COR-L47 (cell line): ENCODE results near the gene TANC1.

Source experiments
- DNase-seq: peaks from one replicate; lab custom pipeline; 2025; lab: John Stamatoyannopoulos, UW

Gene TANC1

GRCh38 chr2:159063677-159064076 lies 95.2 kb downstream of the TANC1 start:
- DNase-seq, result no peak

GRCh38 chr2:159064446-159065301 lies 96.2 kb downstream of the TANC1 start:
- no peak for DNase-seq

GRCh38 chr2:159065313-159065712 lies 96.9 kb downstream of the TANC1 start:
- DNase-seq, result no peak

GRCh38 chr2:159065891-159066290 lies 97.5 kb downstream of the TANC1 start:
- DNase-seq, result no peak

GRCh38 chr2:159066541-159067156 lies 98.2 kb downstream of the TANC1 start:
- DNase-seq, result no peak

GRCh38 chr2:159067971-159068370 lies 99.5 kb downstream of the TANC1 start:
- no peak for DNase-seq

GRCh38 chr2:159069229-159069628 lies 100.8 kb downstream of the TANC1 start:
- no peak for DNase-seq

GRCh38 chr2:159070235-159070634 lies 101.8 kb downstream of the TANC1 start:
- no peak for DNase-seq

GRCh38 chr2:159071190-159071915 lies 102.9 kb downstream of the TANC1 start:
- no peak for DNase-seq

- no peak for DNase-seq
These were observed 104.4 kb downstream of the TANC1 start for GRCh38 chr2:159072795-159073194.

- no peak for DNase-seq
These were observed 104.8 kb downstream of the TANC1 start for GRCh38 chr2:159073256-159073655.

- DNase-seq, result no peak
These were observed 106.2 kb downstream of the TANC1 start for GRCh38 chr2:159074605-159075004.

- DNase-seq, result no peak
These were observed 107.3 kb downstream of the TANC1 start for GRCh38 chr2:159075727-159076126.

- no peak for DNase-seq
These were observed 107.8 kb downstream of the TANC1 start for GRCh38 chr2:159076241-159076640.

GRCh38 chr2:159077869-159078268 lies 109.4 kb downstream of the TANC1 start:
- DNase-seq, result no peak

- DNase-seq, result no peak
These were observed 110.0 kb downstream of the TANC1 start for GRCh38 chr2:159078443-159078842.

GRCh38 chr2:159080641-159081040 lies 112.2 kb downstream of the TANC1 start:
- no peak for DNase-seq

GRCh38 chr2:159082119-159082518 lies 113.7 kb downstream of the TANC1 start:
- DNase-seq, result no peak

- no peak for DNase-seq
These were observed 116.2 kb downstream of the TANC1 start for GRCh38 chr2:159084384-159085370.

- peak; percentile 36 for DNase-seq
These were observed 117.9 kb downstream of the TANC1 start for GRCh38 chr2:159086342-159086741.

GRCh38 chr2:159086826-159087225 lies 118.4 kb downstream of the TANC1 start:
- no peak for DNase-seq

- DNase-seq, result no peak
These were observed 120.5 kb downstream of the TANC1 start for GRCh38 chr2:159088906-159089305.
